Measurements from ENCODE around the gene ITPK1.

ITPK1 gene

DNA sequence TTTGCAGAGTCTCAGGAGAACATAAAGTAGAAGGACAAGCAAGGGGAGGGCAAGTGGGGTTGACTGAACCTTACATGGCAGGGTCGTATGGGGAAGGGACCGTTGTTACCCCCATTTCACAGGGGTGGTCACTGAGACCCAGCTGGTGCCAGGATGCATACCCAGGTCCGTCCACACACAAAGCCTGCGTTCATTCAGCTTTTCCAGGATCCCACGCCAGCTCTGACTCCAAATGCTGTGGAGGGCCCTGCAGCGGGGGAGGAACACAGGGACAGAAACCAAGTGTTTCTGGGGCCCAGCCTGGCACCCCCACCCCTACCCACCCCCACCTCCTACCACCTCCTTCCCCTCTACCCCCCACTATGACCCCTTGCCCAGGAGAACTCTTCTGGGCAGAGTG lies 209.3 kb downstream of the ITPK1 start:
- no peak overlapping the region for H3K27ac ChIP-seq
- TF ChIP-seq ZFX (IDR thresholded peaks at IDR 0.05), result no peak

DNA sequence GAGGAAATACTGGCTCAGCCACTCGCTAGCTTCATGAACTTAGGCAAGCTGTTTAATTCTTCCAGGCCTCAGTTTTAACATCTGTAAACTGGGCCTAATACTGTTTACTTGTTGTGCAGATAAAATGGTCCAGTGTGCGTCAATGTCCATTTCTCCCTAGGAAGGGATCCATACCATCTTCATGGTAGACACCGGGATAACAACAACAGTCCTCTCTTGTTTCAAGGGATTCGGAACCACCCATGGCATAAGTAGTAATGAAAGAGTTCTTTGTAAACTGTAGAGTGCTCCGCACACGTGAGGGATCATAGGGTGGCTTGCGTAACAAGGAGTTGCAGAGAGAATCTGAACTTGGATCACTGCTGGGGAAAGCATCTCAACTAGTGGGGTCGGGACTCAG lies 210.1 kb downstream of the ITPK1 start:
- H3K27ac ChIP-seq, result no peak overlapping the region
- no peak for TF ChIP-seq ZFX (IDR thresholded peaks at IDR 0.05)
- TF ChIP-seq, protein P1, sequence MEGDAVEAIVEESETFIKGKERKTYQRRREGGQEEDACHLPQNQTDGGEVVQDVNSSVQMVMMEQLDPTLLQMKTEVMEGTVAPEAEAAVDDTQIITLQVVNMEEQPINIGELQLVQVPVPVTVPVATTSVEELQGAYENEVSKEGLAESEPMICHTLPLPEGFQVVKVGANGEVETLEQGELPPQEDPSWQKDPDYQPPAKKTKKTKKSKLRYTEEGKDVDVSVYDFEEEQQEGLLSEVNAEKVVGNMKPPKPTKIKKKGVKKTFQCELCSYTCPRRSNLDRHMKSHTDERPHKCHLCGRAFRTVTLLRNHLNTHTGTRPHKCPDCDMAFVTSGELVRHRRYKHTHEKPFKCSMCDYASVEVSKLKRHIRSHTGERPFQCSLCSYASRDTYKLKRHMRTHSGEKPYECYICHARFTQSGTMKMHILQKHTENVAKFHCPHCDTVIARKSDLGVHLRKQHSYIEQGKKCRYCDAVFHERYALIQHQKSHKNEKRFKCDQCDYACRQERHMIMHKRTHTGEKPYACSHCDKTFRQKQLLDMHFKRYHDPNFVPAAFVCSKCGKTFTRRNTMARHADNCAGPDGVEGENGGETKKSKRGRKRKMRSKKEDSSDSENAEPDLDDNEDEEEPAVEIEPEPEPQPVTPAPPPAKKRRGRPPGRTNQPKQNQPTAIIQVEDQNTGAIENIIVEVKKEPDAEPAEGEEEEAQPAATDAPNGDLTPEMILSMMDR (conservative IDR thresholded peaks at IDR 0.05), result no peak

DNA sequence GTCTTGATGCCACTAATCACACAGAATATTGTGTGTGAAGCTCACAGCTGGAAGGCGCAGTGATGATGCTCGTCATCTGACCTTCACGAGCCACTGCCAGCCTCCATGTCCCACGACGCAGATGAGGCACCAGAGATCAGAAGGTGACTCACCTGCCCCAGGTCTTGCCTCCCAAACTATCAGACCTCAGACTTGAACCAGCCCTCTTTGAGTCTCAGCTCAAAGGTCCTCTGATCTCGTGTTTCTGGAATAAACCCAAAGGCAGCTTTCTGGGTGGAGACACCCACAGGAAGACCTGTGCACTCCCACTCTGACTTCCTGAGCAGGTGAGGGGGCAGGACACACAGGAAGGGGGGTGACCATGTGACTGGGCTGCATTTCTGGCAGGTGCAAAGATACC lies 212.4 kb downstream of the ITPK1 start:
- no peak for TF ChIP-seq ZFX (IDR thresholded peaks at IDR 0.05)
- TF ChIP-seq, protein P1 (conservative IDR thresholded peaks at IDR 0.05), result no peak
- no peak overlapping the region for H3K27ac ChIP-seq

DNA sequence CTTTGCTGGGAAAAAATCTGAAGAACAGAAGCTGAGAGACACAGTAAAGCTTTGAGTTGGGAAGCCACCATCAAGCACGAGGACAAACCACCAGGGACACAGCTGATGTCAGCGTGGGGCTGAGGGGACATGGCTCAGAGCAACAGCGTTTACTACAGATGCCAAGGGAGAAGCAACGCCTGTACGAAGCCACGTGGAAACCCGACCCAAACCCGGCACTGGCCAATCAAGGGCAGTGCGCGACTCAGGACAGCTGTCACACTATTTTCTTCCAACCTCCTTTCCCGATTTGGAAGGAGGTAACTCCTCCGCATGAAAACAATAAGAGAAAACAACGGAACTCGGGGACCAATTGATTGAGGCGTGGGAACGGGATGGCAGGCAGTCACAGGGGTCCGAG lies 213.0 kb downstream of the ITPK1 start:
- H3K27ac ChIP-seq, result no peak overlapping the region
- TF ChIP-seq, protein P1 (conservative IDR thresholded peaks at IDR 0.05), result no peak
- TF ChIP-seq ZFX (IDR thresholded peaks at IDR 0.05), result no peak

DNA sequence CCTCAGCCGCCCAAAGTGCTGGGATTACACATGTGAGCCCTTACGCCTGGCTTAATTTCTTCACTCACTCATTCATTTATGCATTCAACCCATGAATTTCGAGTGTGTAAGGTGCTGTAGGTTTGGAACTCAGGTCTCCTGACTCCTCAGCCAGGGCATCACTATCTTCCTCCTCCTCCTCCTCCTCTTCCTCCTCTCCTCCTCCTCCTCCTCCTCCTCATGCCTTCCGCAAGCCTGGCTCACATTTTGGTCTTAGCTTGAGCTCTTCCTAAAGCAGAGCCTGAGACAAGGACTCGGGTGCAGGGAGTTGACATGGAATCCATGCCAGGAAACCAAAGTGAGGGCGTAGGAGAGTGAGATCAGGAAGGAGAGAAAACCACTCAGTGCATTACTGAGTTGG lies 213.5 kb downstream of the ITPK1 start:
- no peak for TF ChIP-seq ZFX (IDR thresholded peaks at IDR 0.05)
- TF ChIP-seq, protein P1 (conservative IDR thresholded peaks at IDR 0.05), result no peak
- H3K27ac ChIP-seq, result no peak overlapping the region

DNA sequence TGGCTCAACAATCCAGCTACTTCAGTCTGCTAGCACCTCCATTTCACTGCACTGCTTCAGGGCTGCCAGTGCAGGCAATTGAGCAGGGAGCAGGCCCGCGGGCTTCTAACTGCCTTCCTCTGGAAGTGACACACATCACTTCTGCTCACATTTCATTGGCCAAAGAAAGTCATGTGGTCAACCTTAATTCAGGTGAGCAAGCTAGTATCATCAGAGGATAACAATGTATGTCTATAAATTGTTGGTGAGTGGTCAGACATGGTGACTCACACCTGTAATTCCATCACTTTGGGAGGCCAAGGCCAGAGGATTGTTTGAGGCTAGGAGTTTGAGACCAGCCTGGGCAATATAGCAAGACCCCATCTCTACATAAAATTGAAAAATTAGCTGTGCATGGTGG lies 215.1 kb downstream of the ITPK1 start:
- TF ChIP-seq ZFX (IDR thresholded peaks at IDR 0.05), result no peak
- TF ChIP-seq, protein P1 (conservative IDR thresholded peaks at IDR 0.05), result no peak

DNA sequence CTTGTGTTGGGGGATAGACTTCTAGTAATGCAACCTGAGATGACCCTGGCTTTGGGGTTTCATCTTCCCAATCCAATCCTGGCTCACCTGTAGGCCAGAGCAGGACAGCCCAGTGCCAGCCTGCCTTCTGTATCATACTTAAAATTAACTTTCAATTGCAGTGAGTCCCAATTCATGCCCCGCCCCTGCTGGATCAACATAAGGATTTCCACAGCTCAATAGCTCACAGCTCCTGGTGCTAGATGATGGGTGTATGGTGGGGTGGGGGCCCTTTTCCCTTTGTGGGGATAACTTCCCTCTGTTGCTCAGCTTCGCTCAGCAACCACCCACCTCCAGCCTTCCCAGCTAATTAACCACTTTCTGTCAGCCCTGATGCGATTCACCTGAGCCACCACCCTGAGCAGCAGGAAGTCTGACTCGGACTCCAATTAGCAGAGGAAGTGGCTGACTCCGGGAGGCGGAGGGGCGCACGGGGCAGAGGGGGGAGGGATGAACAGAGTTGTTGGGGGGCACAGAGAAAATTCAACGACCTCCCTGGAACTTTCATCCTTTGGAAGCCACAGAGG lies 217.1 kb downstream of the ITPK1 start:
- TF ChIP-seq, protein P1 (conservative IDR thresholded peaks at IDR 0.05), result no peak
- TF ChIP-seq ZFX (IDR thresholded peaks at IDR 0.05), result no peak
- no peak overlapping the region for H3K27ac ChIP-seq

More for the DNA sequence above, 215.1 kb downstream of the ITPK1 start:
- H3K27ac ChIP-seq, result no peak overlapping the region

DNA sequence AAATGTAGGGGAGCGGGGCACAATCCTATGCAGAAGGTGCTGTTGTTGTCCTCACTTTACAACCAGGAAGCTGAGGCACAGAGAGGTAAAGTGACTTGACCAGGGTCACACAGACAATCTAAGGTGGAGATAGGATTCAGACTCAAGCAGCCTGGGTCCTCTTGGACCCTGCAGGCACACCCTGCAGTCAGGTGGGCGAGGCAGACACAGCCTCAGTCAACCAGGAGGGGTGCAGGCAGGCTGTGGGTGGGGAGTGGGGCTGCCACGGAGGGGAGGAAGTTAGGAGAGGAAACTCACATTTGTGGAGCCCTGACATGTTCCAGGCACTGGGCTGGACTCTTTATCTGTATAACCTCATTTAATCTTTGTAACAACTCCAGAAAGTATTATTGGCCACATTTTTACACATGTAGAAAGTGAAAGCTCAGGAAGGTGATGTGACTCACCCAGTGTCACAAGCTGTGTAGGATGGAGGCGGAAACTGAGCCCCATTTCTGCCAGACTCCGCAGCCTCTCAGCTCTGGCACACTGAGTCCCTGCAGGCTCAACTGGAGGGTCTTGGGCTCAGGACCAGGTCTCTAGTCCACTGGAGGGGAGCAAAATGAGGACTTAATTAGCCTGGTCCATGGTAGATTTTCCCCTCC lies 217.7 kb downstream of the ITPK1 start:
- no peak overlapping the region for H3K27ac ChIP-seq
- TF ChIP-seq ZFX (IDR thresholded peaks at IDR 0.05), result no peak
- TF ChIP-seq, protein P1 (conservative IDR thresholded peaks at IDR 0.05), result no peak
